Measurements from ENCODE around the gene ANAPC7.
A peak's percentile ranks its signal among the peaks of the same experiment; 100 is the strongest.
"Not testable (repeated sequence)": the region's sequence is repeated elsewhere in the genome, so short reads cannot be mapped to it uniquely, and the experiment has no call there.

Gene ANAPC7, protein sequence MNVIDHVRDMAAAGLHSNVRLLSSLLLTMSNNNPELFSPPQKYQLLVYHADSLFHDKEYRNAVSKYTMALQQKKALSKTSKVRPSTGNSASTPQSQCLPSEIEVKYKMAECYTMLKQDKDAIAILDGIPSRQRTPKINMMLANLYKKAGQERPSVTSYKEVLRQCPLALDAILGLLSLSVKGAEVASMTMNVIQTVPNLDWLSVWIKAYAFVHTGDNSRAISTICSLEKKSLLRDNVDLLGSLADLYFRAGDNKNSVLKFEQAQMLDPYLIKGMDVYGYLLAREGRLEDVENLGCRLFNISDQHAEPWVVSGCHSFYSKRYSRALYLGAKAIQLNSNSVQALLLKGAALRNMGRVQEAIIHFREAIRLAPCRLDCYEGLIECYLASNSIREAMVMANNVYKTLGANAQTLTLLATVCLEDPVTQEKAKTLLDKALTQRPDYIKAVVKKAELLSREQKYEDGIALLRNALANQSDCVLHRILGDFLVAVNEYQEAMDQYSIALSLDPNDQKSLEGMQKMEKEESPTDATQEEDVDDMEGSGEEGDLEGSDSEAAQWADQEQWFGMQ

DNA sequence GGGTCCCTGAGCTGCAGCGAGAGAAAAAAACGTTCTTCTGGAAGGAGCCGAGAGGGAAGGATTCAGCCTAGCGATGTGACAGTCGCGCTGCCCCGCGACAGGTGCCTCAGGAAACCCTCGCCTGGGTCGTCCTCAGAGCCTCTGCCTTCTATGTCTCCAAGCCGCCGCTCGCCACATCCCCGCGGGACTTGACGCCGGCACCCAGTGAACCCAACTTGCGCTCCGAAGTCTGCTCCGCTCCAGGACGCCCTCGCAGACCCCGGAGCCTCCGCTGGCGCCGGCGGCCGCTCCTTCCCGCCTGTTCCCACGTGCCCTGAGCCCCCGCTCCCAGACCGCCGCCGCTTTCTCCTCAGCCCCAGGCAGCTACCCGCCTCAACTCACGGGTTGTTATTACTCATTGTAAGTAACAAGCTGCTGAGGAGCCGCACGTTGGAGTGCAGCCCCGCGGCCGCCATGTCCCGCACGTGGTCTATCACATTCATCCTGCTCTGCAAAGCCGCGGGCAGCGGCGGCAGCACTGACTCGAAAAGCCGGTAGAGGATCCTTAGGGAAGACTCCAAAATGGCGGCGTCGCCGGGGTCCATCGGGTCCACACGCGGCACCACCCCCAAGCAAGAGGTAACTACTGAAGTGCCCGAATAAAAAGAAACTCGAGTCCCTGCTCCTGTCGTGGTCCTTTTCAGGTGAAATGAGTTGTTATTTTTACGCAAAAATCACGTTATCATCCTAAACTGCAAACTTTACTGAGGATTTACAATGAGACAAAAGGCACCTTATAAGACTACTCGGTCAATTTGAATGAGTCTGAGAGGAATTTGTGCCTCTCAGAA is at the start of gene ANAPC7:
TSS of gene ANAPC7 (minus strand) at position 563 of the 830 bp plus-strand sequence. CDS start at position 482, 81 bp downstream.
- DNase-seq, result peak; percentile 87

DNA sequence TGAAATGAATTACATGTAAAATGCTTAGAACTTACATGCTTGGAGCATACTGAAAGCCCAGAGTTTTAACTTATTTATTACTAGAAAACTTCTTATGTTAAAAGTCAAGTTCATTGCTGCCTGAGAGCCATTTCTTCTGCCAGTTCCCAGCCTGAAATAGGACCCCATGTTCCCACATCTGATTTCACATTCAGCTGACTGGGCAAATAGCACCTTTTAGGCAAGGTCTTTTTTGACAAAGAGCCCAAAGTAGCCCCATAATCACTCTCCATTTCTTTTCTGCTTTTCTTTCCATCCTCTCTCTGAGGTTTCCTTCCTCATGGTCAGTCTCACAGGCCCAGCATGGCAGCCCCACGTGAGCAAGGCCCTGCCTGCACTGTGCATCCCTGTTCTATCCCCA is 47.8 kb upstream of the ANAPC7 start:
- DNase-seq, result no peak

DNA sequence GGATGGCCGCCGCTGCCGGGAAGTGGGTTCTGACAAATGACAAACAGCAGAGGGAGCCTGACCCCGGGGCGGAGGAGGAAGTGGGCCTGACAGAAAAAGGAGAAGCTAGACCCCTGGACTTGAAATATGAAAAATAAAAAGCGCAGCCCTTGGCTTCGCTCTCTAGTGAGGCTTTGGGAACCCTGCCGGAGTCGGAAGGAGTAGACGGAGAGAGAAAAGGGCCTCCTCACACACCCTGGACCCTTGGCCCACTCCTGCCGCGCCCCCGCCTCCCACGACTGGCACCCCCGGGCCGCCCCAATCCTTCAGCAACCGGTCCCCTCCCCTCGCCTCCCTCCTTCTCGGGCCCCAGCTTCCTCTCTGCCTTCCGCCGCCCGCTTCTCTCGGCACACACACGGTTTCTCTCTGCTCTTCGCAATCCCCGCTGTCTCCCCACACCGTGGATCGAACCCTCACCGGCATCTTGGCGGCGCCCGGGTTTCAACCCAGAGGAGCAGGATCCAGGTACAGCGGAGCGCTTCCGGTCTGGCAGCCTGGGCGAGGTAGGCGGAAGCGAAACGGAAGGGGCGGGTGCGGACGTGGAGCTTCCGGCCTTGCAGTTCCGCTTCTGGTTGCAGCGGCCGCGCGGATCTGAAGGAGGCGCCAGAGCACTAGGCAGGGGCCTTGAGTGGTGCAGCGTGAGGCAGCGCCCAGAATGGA is 46.4 kb upstream of the ANAPC7 start, which contains the start of gene ARPC3:
TSS of gene ARPC3 (minus strand) at position 539 of the 699 bp plus-strand sequence. CDS start at position 462, 77 bp downstream.
- DNase-seq, result peak; percentile 96

DNA sequence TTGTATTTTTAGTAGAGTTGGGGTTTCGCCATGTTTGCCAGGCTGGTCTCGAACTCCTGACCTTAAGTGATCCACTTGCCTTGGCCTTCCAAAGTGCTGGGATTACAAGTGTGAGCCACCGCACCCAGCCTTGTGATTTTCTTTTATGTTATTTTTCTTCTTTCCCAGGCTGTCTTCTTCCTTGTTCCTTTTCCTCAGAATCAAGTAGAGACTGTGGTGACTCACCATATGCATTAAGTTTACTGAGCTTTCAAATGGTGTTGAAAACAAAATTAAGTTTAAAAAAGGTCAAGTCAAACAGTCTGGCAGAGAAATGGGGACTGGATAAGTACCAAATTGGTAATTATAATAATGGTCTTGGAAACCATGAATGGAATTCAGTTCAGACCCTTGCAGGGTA is 40.9 kb upstream of the ANAPC7 start:
- DNase-seq, result no peak

DNA sequence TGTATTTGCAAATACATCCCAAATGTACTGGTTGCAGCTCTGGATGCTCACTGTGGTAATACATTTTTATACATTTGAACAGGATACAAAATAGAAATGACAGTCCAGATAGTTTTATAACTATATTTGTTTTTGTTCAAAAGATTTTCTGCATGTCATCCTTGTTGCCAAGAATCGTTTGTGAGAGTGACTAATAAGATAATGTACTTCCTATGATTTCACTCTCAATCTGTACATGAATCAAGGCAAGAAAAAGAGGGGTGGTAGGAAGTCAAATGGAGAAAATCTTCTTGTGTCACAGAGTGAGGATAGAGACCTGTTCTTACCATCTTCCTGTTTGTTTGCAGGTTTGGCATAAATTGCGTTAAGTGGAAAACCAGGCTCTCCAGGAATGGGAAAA is 32.7 kb upstream of the ANAPC7 start:
- DNase-seq, result no peak

DNA sequence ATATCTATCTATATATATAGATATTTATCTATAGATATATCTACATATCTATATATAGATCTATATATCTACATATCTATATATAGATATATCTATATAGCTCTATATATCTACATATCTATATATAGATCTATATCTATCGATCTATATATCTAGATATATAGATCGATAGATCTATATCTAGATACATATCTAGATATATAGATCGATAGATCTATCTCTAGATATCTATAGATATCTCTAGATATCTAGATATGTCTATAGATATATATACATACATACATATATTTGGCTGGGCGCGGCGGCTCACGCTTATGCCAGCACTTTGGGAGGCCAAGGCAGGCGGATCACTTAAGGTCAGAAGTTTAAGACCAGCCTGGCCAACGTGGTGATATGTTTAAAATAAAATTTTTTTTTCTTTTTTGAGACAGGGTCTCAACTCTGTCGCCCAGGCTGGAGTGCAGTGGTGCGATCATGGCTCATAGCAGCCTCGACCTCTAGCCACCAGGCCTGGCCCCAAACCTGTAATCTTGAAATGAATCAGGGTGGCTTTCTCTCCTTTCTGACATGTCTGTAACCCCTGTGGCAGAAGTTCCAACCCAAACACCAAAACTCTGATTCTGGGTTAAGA is 28.6 kb upstream of the ANAPC7 start:
- no peak for DNase-seq

DNA sequence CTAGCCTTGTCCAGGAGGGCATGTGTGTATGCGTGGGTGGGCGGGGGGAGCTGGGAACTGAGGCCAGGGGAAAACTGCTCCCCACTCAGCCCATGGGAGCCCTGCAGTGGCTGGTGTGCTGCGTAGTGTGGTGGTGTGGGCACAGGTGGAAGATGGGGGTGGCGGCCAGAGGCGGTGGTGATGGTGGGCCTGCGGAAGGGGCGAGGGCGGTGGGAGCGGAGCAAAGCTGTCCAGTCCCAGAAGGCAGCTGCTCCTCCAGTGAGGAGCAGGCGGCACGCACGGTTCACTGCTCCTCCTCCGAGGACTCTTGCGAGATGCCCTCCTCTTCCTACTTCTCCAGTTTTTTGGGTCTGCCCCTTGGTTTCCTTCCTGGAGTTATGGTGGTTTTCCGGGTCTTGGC is 26.2 kb upstream of the ANAPC7 start:
- DNase-seq, result not testable (repeated sequence)

DNA sequence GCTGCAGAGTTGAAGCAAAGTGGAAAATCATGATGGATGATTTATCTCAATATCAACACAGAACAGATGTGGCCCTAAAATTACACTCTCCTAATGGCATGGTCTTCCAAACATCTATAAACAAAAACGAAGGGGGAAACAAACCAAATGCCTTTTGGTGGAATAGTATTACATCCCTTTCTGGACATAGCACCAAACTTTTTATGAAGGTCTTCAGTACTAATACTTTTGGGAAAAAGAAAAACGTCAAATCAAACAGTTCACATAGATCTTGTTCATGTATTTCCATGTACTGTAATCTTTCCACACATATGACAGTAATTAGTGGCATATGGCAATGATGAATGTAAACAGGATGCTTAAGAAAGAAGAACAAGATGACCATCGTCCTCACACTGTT is 22.9 kb upstream of the ANAPC7 start:
- DNase-seq, result no peak

DNA sequence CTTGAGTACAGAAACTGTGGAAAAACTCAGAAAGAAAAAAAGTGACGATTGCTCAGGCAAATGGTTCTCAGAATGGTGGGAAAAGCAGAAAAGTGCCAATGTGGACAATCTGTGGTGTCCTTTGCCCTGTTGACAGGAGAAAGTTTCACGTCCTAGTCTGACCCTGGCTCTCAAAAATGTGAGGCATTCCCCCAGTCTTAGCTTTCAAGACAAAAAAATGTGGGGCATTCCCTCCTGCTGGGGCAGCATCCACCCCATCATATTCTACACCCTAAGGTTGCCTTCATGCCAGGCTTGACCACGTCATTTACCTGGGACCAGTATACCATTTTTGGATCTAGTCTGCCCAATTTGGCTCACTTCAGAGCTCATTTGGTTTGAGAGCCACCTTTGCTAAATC is 20.7 kb upstream of the ANAPC7 start:
- DNase-seq, result no peak

DNA sequence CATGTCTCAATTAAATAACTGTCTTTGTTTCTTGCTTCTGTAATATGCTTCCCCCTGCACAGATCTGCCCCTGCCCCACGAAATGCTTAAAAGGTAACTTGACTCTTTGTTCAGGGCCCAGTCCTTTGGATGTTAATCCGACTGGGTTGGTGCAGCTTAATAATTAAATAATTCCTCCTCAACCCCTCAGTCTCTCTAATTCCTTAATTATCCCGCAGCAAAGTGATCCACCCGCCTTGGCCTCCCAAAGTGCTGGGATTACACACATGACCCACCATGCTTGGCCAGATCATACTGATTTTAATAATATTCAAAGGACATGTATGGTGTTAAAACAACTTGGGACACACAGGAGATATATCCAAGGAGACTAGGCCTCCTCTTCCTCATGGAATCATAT is 18.2 kb upstream of the ANAPC7 start:
- DNase-seq, result no peak

DNA sequence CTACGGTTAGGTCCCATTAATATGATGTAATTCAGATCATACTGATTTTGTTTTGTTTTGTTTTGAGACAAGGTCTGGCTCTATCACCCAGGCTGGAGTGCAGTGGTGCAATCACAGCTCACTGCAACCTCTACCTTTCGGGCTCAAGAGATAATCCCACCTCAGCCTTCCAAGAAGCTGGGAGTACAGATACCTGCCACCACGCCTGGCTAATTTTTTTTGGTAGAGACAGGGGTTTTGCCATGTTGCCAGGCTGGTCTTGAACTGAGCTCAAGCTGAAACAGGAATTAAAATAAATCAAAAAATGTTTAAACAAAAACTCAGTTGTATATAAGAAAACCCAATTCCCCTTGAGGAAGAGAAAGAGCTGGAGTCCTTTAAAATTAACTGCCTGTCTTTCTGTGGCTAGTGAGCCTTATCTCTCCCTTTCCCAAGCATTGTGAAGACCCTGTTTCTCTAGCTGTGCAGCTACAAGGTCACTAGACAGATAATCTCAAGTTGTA is 17.7 kb upstream of the ANAPC7 start:
- no peak for DNase-seq

DNA sequence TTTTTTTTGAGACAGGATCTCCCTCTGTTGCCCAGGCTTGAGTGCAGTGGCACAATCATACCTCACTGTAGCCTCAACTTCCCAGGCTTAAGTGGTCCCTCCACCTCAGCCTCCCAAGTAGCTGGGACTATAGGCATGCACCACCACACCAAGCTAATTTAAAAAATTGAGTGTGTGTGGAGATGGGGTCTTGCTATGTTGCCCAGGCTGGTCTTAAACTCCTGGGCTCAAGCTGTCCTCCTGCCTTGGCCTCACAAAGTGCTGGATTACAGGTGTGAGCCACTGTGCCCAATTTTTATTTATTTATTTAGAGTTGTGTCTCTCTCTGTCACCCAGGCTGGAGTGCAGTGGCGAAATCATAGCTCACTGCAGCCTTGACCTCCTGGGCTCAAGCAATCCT is 17.1 kb upstream of the ANAPC7 start:
- DNase-seq, result not testable (repeated sequence)

DNA sequence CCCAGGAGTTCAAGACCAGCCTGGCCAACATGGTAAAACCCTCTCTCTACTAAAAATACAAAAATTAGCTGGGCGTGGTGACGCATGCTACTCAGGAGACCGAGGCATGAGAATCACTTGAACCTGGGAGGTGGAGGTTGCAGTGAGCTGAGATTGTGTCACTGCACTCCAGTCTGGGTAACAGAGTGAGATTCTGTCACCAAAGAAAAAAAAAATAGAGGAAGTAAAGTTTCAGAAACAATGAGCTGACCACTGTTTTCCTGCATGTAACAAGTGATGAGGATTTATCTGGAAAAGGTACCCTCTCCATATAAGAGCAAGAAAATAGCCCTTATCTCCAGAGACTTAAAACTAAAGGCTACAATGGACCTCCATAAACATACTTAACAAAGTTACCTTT is 13.6 kb upstream of the ANAPC7 start:
- DNase-seq, result not testable (repeated sequence)

DNA sequence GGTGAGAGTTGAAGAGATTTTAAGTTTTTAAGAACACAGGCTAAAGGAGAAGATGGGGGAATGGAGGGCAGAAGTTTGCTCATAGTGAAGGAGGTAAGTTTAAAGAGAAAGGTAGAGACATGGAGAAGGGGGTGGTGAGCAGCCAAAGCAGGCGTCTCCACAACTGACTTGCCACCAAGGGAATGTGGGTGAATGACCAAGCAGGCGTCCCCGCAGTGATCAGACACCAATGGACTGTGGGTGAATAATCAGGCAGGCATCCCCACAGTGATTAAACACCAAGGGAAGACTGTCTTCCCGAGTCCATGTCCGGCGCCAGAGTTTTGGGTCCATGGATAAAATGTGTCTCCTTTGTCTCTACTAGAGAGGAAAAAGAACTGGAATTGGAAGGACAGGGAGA is 6.6 kb upstream of the ANAPC7 start:
- not testable (repeated sequence) for DNase-seq

DNA sequence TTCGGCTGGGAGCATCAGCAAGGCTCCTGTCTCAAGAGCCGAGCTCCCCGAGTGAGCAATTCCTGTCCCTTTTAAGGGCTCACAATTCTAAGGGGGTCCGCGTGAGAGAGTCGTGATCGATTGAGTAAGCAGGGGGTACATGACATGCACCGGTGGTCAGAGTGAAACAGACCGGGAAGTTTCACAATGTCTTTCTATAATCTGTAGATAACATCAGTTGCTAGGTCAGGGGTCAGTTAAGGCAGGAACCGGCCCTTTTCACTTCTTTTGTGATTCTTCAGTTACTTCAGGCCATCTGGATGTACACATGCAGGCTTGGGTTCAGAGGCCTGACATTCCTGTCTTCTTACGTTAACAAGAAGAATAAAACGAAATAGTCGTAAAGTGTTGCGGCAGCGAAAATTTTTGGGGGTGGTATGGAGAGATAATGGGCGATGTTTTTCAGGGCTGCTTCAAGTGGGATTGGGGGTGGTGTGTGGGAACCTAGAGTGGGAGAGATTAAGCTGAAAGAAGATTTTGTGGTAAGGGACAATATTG is 1.7 kb upstream of the ANAPC7 start:
- not testable (repeated sequence) for DNase-seq

DNA sequence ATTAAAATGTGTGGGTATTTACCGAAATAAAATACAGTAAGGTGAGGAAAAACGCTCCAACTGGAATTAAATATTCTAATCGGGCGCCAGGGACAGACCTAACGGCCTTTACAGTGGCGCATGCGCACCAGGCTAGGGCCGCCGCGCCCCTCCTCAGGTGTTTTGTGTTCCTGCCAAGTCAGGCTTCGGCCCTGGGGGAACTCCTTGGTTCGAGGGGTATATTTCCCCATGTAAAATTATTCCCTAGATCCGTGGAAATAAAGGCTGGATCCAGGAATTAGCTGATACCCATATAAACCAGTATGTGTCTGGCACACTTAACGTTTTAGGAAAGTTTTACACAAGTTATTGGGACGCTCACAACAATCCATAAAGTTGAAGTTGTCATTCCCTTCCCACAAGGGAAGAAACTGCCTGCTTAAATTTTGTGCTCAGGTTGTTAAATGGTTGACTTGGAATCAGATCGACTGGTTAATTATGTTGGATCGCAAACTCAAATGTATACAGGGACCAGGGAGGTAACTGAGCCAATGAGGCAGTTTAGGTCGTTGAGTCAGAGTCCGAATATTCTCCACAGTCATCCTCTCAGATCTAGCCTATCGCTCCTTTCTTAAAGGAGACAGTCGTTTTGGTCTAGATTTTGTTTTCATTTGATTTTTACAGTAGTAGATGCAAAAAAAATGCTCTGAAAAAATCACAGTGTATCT is 621 bp upstream of the ANAPC7 start:
- peak; percentile 78 for DNase-seq

DNA sequence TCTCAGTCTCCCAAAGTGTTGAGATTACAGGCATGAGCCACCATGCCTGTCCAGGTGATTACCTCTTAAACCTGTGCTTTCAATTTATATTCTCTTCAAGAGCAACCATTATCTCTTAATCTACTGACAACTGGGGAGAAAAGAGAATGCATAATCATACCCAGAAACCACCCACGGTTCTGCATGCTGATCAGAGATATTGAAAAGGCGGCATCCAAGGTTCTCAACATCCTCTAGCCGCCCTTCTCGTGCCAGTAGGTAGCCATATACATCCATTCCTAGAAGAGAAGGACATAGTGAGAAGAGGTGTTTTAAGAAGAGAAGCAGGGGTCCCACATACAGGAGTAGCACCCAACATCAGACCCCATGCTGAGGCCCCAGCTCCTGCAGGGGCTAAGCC is 20.8 kb downstream of the ANAPC7 start:
- DNase-seq, result peak; percentile 12

DNA sequence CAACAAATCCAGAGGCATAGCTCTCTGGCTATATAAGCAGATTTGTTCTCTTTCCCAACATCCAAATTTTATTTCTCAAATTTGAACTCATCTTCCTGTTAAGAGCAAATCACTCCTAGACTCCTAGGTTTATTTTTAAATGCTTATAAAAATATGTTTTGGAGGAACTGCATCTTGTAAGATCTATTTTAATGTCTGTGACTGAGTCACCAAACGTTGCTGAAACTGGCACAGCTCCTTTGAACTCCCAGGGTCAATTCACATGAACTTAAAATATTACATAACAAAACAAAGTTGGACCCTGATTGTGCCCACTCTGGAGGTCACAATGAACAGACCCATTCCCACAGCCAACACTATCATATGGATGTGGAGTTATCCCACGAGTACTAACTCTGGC is 23.9 kb downstream of the ANAPC7 start:
- no peak for DNase-seq

DNA sequence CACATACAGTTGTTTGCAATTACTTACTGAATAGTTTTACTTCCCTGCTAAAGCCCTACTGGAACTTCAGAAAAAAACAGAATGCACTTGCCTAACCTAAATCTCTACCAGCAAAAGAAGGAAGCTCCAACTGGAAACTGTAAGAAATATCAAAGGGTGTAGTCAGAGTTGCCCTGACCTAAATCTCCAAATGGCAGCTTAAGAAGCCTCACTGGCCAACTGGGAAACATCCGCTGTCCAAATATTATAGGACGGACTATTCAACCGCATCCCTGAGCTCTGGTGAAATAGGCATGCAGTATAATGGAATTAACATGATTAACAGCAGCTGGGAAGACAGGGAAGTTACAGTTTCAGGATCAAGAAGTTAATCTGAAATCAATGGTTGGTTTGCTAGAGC is 24.3 kb downstream of the ANAPC7 start:
- no peak for DNase-seq

DNA sequence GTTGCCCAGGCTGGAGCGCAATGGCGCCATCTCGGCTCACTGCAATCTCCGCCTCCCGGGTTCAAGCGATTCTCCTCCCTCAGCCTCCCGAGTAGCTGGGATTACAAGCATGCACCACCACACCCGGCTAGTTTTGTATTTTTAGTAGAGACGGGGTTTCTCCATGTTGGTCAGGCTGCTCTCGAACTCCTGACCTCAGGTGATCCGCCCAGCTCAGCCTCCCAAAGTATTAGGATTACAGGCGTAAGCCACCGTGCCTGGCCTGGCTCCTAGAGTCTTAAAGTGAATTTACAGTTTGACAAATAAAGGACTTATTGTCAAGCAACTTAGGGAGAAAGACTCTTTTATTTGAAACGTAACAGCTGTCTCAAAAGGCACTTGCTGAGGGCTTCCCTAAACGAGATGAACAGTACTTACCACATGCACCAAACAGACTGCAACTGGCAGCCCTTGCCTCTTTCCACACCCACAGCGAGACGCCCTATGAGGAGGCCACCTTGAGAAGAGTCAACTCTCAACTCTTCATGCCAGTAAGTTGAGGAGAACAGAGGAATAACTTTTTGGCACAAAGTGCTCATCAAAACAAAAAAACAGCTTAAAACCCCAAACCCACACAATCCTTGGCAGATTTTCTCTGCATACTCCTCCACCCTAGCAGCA is 25.2 kb downstream of the ANAPC7 start:
- DNase-seq, result not testable (repeated sequence)

Measured in activated naive CD4-positive, alpha-beta T cell treated with Interleukin-2 at 50 U/mL for 16 hours (primary cell).